ENCODE data around the gene PRKACA. TPM values are rescaled to one million over a fixed set of nuclear protein-coding genes. Genes with fewer than 3 reads are reported as not detected.

The PRKACA gene
- total and polyA plus RNA-seq, 2 donors (not counting 3 experiments of a cell fraction or from before 2014, with no cell fraction given): 44.2 to 97.5 TPM

DNA sequence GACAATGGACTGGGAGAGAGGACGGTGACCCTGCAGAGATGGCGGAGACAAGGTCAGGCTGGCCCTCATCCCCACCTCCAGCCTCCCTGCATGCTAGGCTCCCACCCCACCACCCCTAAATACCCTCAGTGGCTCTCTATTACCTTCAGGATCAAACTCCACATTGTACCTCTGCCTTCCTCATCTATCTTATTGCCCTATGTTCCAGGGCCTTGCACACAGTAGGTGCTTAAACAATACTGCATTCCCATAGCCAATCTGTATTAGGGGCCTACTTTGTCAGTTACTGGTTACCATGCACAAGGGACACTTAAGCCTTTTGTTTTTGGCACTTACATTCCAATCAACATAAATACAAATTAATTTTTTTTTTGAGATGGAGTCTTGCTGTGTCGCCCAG is 62.2 kb downstream of the PRKACA start:
- Histone ChIP-seq H3K4me2 (ENCODE audit: insufficient read depth, low read length) (no peak overlapping the region), H3K79me2 (ENCODE audit: control insufficient read depth, insufficient read depth, low read length) (no peaks in the 10 kb centered on the region), H2AFZ (ENCODE audit: low read depth, low read length) (no peak overlapping the region), H3K36me3 (ENCODE audit: control insufficient read depth in 2 of 2, extremely low read depth in 1 of 2, insufficient read depth in 2 of 2, low read length in 2 of 2) (no peaks in the 10 kb centered on the region), H3K4me1 (ENCODE audit: control insufficient read depth, extremely low read depth, insufficient read depth, low read length) (no peaks in the 10 kb centered on the region), H3K4me3 (replicated peaks in 1 of 3; ENCODE audit: insufficient read depth in 1 of 3, low read depth in 1 of 3, low read length in 3 of 3) (no peak overlapping the region), H4K20me1 (replicated peaks; ENCODE audit: control insufficient read depth, extremely low read depth, insufficient read depth, low read length) (no peaks in the 10 kb centered on the region), H3K27me3 (ENCODE audit: control insufficient read depth in 2 of 2, insufficient read depth in 2 of 2, low read length in 2 of 2) (peaks cover 7 to 8% of the 10 kb centered on the region in 2 experiments), H3K9me1 (replicated peaks; ENCODE audit: control insufficient read depth, extremely low read depth, insufficient read depth, low read length) (no peaks in the 10 kb centered on the region), H3K27ac (ENCODE audit: insufficient read depth, low read depth, low read length) (no peak overlapping the region), H3K9ac (replicated peaks; ENCODE audit: extremely low read depth, insufficient read depth, low read length) (no peak overlapping the region), H3K9me3 (replicated peaks; ENCODE audit: control insufficient read depth, insufficient read depth, low read length) (no peaks in the 10 kb centered on the region)
- BruUV-seq (replicated peaks): no TSS peak
- TF ChIP-seq, protein P1, sequence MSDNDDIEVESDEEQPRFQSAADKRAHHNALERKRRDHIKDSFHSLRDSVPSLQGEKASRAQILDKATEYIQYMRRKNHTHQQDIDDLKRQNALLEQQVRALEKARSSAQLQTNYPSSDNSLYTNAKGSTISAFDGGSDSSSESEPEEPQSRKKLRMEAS (IDR thresholded peaks at IDR 0.05; ENCODE audit: insufficient read depth, insufficient read length): no peak
- TF ChIP-seq MYC (IDR thresholded peaks at IDR 0.05; ENCODE audit: low read depth, low read length): no peak
- TF ChIP-seq JUN (IDR thresholded peaks at IDR 0.05; ENCODE audit: borderline replicate concordance, insufficient read depth, insufficient read length, low read depth): no peak
- TF ChIP-seq GATA2 (IDR thresholded peaks at IDR 0.05; ENCODE audit: insufficient read depth, insufficient read length, low read depth, low read length): no peak
- no peak for TF ChIP-seq POLR2A (IDR thresholded peaks at IDR 0.05; ENCODE audit: low read depth, low read length)
- no peak for TF ChIP-seq POLR2AphosphoS5 (IDR thresholded peaks at IDR 0.05; ENCODE audit: insufficient read depth, low read depth, low read length)
- TF ChIP-seq FOS (IDR thresholded peaks at IDR 0.05; ENCODE audit: borderline replicate concordance, insufficient read depth, low read length): no peak
- TF ChIP-seq EZH2 (IDR thresholded peaks at IDR 0.05; ENCODE audit: borderline replicate concordance, low read depth, low read length, severe bottlenecking): no peak
- TF ChIP-seq, protein P2, sequence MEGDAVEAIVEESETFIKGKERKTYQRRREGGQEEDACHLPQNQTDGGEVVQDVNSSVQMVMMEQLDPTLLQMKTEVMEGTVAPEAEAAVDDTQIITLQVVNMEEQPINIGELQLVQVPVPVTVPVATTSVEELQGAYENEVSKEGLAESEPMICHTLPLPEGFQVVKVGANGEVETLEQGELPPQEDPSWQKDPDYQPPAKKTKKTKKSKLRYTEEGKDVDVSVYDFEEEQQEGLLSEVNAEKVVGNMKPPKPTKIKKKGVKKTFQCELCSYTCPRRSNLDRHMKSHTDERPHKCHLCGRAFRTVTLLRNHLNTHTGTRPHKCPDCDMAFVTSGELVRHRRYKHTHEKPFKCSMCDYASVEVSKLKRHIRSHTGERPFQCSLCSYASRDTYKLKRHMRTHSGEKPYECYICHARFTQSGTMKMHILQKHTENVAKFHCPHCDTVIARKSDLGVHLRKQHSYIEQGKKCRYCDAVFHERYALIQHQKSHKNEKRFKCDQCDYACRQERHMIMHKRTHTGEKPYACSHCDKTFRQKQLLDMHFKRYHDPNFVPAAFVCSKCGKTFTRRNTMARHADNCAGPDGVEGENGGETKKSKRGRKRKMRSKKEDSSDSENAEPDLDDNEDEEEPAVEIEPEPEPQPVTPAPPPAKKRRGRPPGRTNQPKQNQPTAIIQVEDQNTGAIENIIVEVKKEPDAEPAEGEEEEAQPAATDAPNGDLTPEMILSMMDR (IDR thresholded peaks at IDR 0.05; ENCODE audit: extremely low read depth in 1 of 2, insufficient read depth in 1 of 2, low read depth in 1 of 2, low read length in 2 of 2): no peak
- ChIA-PET CTCF (interaction anchor here (1.0 kb wide), 1 partner anchor 17 kb away, joined by 3 read pairs; the partner anchor contains the start of gene MISP3), POLR2A (no interaction called here)
- no peak for DNase-seq (ENCODE audit: low read depth, low spot score)
- FAIRE-seq: no peak
- dilution Hi-C loops (cut with MboI; ENCODE audit: extremely low pct_ligation_motif_present, low sequenced_read_pairs) (no loop called here), intact Hi-C loops (cut with micrococcal nuclease) (loop anchor here (5.0 kb wide), 1 partner anchor 173 kb away; no protein-coding TSS in a partner anchor)

Data from endothelial cell of umbilical vein (primary cell).